GM12864 (cell line): ENCODE data around the gene HINFP.

Source experiments
- DNase-seq: peaks from one replicate; pipeline ENCODE4 v3.0.0-alpha.2; 2011; ENCODE audit warnings: low read depth
- H3K4me3 ChIP-seq: 2 replicates; pipeline ENCODE4 v1.5.1; 2011; ENCODE audit warnings: mild to moderate bottlenecking, low read depth, low read length, control low read depth
- CTCF ChIP-seq: IDR thresholded peaks from 2 replicates; pipeline ENCODE4 v1.5.1; 2011; ENCODE audit warnings: low read depth, mild to moderate bottlenecking, moderate library complexity, low read length, control low read depth, inconsistent platforms; ENCODE audit errors: missing control alignments

Gene HINFP

DNA sequence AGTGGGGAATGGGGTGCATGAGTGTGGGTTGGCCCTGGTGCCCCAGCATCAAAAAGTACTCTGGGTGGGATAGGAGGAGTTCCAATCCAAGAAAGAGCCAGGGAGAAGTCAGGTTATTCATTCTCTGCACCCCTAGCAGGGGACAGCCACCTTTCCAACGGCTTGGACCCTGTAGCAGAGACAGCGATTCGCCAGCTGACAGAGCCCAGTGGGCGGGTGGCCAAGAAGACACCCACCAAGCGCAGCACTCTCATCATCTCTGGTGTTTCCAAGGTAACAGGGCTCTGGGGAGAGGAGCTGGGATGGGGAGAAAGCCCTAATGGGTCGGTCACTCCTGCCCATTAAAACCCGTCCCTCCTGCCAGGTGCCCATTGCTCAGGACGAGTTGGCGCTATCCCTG is 7.7 kb upstream of the HINFP start:
- TF ChIP-seq CTCF: no peak
- DNase-seq: no peak
- no peak overlapping the region for H3K4me3 ChIP-seq

- DNase-seq: no peak
- no peak for TF ChIP-seq CTCF
- no peak overlapping the region for H3K4me3 ChIP-seq
Measured at GRCh38 chr11:119114351-119114750, 7.0 kb upstream of the HINFP start.

GRCh38 chr11:119115484-119116234 is 5.7 kb upstream of the HINFP start:
- DNase-seq: no peak
- TF ChIP-seq CTCF: no peak
- H3K4me3 ChIP-seq: no peak overlapping the region

DNA sequence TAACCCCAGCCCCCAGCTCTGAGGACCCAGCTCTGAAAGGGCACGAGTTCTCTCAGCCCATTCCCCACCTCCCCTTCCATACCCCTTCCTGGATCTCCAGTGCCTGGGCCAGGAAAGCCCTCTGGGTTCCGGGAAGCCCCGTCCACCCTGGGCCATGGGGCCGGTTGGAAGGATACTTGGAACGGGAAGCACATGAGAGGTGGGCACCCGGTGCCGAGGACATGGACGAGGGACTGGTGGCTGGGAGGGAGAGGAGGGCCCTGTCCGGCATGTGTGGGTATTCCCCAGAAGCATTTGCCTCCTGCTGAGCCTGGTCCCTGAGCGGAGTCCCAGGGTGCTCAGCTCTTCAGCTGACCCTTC is 5.2 kb upstream of the HINFP start:
- H3K4me3 ChIP-seq: no peak overlapping the region
- no peak for DNase-seq
- no peak for TF ChIP-seq CTCF

GRCh38 chr11:119116601-119117000 is 4.8 kb upstream of the HINFP start:
- no peak overlapping the region for H3K4me3 ChIP-seq
- TF ChIP-seq CTCF: no peak
- DNase-seq: no peak

DNA sequence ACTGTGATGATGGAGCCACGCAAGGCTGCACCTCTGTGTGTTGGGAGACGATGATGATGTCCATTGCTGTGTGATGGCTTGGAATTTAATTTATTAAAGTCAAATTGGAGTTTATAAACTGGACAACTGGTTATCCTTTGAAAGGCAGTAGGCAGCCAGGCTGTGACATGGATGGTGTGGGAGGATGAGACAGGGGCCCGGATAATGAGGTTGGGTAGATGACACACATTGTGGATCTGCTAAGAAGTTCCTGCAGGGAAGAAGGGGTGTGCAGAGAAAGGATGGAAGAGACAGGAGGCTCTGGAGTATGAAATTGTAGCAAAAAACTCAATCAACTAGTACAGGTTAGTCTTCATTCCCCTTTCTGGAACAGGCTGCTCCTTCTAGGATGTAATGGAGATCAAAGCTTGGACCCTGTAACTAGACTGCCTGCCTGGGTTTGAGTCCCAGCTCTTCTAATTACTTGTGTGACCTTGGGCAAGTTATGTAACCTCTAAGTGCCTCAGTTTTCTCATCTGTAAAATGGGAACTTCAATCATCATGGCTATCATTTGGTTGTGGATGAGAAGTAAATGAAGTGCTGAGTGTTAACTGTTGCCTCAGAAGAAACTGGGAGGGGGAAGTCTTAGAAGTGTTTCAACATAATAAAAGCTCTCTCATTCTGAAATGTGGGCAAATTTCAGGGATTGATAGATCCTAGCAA is 4.2 kb upstream of the HINFP start:
- no peak for DNase-seq
- no peak for TF ChIP-seq CTCF
- no peak overlapping the region for H3K4me3 ChIP-seq

- no peak for TF ChIP-seq CTCF
- DNase-seq: no peak
Measured at GRCh38 chr11:119118227-119118626, 3.2 kb upstream of the HINFP start.

More at GRCh38 chr11:119118227-119118626, 3.2 kb upstream of the HINFP start:
- H3K4me3 ChIP-seq: no peak overlapping the region
